H1 (cell line): Measurements from ENCODE around the gene TEKT3. TPM values are rescaled to one million over a fixed set of nuclear protein-coding genes. Genes with fewer than 3 reads are reported as not detected.

ENCODE experiments used
- CTCF ChIA-PET: fragments of 300-600 bp; sonication (Branson Sonifier 250); formaldehyde crosslinking; loops from one replicate; lab custom pipeline; 2021; ENCODE audit not compliant: partially characterized antibody; lab: Charles Lee
- POLR2A ChIA-PET: fragments of 300-600 bp; sonication (Branson Sonifier 250); formaldehyde crosslinking; loops from one replicate; lab custom pipeline; 2021; ENCODE audit warnings: inconsistent platforms; ENCODE audit not compliant: partially characterized antibody; lab: Charles Lee
- DNase-seq, 2 experiments: peaks; one replicate each; pipeline versions ENCODE4 v3.0.0 to v3.0.0-alpha.2; 2010 to 2022; ENCODE audit warnings: low spot score in 2 of 2, low read depth in 1 of 2, mixed read lengths in 1 of 2
- FAIRE-seq: peaks from 2 replicates; lab custom pipeline; 2011; peaks lifted over from hg19 to GRCh38; lab: Jason Lieb, UNC
- H2AFZ ChIP-seq: 2 replicates; pipeline ENCODE4 v1.8.1; 2012; ENCODE audit warnings: low read length, inconsistent platforms
- H2AK5ac ChIP-seq: 2 replicates; pipeline ENCODE4 v1.6.1; 2013; ENCODE audit warnings: low read depth, low read length
- H2BK120ac ChIP-seq: replicated peaks from 2 replicates; pipeline ENCODE3; 2013; ENCODE audit warnings: low read depth, low read length, inconsistent platforms
- H2BK12ac ChIP-seq: 2 replicates; pipeline ENCODE4 v1.6.1; 2013; ENCODE audit warnings: low read depth, low read length
- H2BK15ac ChIP-seq: 2 replicates; pipeline ENCODE4 v1.6.1; 2013; ENCODE audit warnings: low read length
- H2BK20ac ChIP-seq: 2 replicates; pipeline ENCODE4 v1.6.1; 2013; ENCODE audit warnings: low read length
- H2BK5ac ChIP-seq: 2 replicates; pipeline ENCODE4 v1.6.1; 2013; ENCODE audit warnings: low read depth, low read length
- H3K14ac ChIP-seq: 2 replicates; pipeline ENCODE4 v1.6.1; 2013; ENCODE audit warnings: inconsistent platforms; ENCODE audit not compliant: insufficient read length
- H3K18ac ChIP-seq: 2 replicates; pipeline ENCODE4 v1.6.1; 2013; ENCODE audit warnings: low read length; ENCODE audit errors: extremely low read depth
- H3K23ac ChIP-seq: 2 replicates; pipeline ENCODE4 v1.6.1; 2013; ENCODE audit warnings: inconsistent platforms; ENCODE audit not compliant: insufficient read length
- H3K23me2 ChIP-seq: 2 replicates; pipeline ENCODE4 v1.6.1; 2013; ENCODE audit warnings: low read depth, low read length
- H3K27ac ChIP-seq: 2 replicates; pipeline ENCODE4 v1.6.1; 2011; ENCODE audit warnings: low read depth, low read length, inconsistent platforms
- H3K27me3 ChIP-seq, 4 experiments: replicated peaks in 1 of 4; 1 replicate in 1 of 4; 2 replicates in 3 of 4; pipeline versions ENCODE4 v1.6.1 to v1.8.1; 2011 to 2013; ENCODE audit warnings: low read length in 3 of 4, mild to moderate bottlenecking in 3 of 4, inconsistent platforms in 2 of 4, mixed read lengths in 2 of 4, moderate library complexity in 1 of 4; ENCODE audit not compliant: control insufficient read depth in 3 of 4, insufficient read depth in 3 of 4; ENCODE audit errors: extremely low read depth in 1 of 4
- H3K36me3 ChIP-seq, 4 experiments: 2 replicates each; pipeline versions ENCODE4 v1.6.1 to v1.8.1; 2011 to 2013; ENCODE audit warnings: mild to moderate bottlenecking in 4 of 4, low read length in 3 of 4, moderate library complexity in 2 of 4, control low read depth in 1 of 4, inconsistent platforms in 1 of 4; ENCODE audit not compliant: insufficient read depth in 4 of 4, control insufficient read depth in 2 of 4
- H3K4ac ChIP-seq: replicated peaks from 2 replicates; pipeline ENCODE3; 2013; ENCODE audit warnings: low read length, low read depth, mixed read lengths, inconsistent platforms; ENCODE audit not compliant: insufficient read length
- H3K4me1 ChIP-seq, 4 experiments: replicated peaks in 1 of 4; 1 replicate in 1 of 4; 2 replicates in 3 of 4; pipeline versions ENCODE4 v1.6.1 to v1.8.1; 2011 to 2013; ENCODE audit warnings: low read length in 3 of 4, inconsistent platforms in 2 of 4, mixed read lengths in 1 of 4; ENCODE audit not compliant: insufficient read depth in 4 of 4, control insufficient read depth in 3 of 4
- H3K4me2 ChIP-seq, 2 experiments: 2 replicates each; pipeline versions ENCODE4 v1.6.1 to v1.8.1; 2011 to 2013; ENCODE audit warnings: low read depth in 2 of 2, low read length in 2 of 2, control low read depth in 1 of 2, inconsistent platforms in 1 of 2, mild to moderate bottlenecking in 1 of 2; ENCODE audit not compliant: insufficient read depth in 1 of 2
- H3K4me3 ChIP-seq, 4 experiments: fragments of 200-600, 300-600 bp in 1 of 4; sonication (generic), shearing (Covaris generic), sonication (Bioruptor Twin) in 1 of 4; 2 replicates each; pipeline versions ENCODE4 v1.5.1 to v1.8.1; 2011 to 2016; ENCODE audit warnings: low read length in 4 of 4, low read depth in 3 of 4, control low read depth in 2 of 4, inconsistent platforms in 2 of 4, mild to moderate bottlenecking in 2 of 4, mixed read lengths in 1 of 4, moderate library complexity in 1 of 4; ENCODE audit not compliant: insufficient read depth in 2 of 4; ENCODE audit errors: extremely low read depth in 1 of 4
- H3K56ac ChIP-seq: replicated peaks from 2 replicates; pipeline ENCODE3; 2013; ENCODE audit warnings: low read depth, mild to moderate bottlenecking, mixed read lengths, low read length, inconsistent platforms; ENCODE audit not compliant: insufficient read length
- H3K79me1 ChIP-seq: 2 replicates; pipeline ENCODE4 v1.6.1; 2013; ENCODE audit warnings: low read depth, low read length, control low read depth
- H3K79me2 ChIP-seq, 2 experiments: 2 replicates each; pipeline versions ENCODE4 v1.6.1 to v1.8.1; 2012 to 2013; ENCODE audit warnings: low read length in 2 of 2, mild to moderate bottlenecking in 2 of 2, inconsistent platforms in 1 of 2; ENCODE audit not compliant: insufficient read depth in 2 of 2, control insufficient read depth in 1 of 2
- H3K9ac ChIP-seq, 4 experiments: replicated peaks in 1 of 4; 1 replicate in 1 of 4; 2 replicates in 3 of 4; pipeline versions ENCODE4 v1.6.1 to v1.8.1; 2011 to 2013; ENCODE audit warnings: low read depth in 3 of 4, low read length in 3 of 4, control low read depth in 2 of 4, mild to moderate bottlenecking in 2 of 4, moderate library complexity in 2 of 4, inconsistent platforms in 1 of 4; ENCODE audit errors: extremely low read depth in 1 of 4
- H3K9me3 ChIP-seq, 2 experiments: 2 replicates each; pipeline versions ENCODE4 v1.6.1 to v1.8.1; 2012 to 2013; ENCODE audit warnings: mild to moderate bottlenecking in 2 of 2, moderate library complexity in 2 of 2, control low read depth in 1 of 2, inconsistent platforms in 1 of 2, low read depth in 1 of 2, low read length in 1 of 2, mixed read lengths in 1 of 2; ENCODE audit not compliant: insufficient read depth in 2 of 2
- H4K20me1 ChIP-seq, 2 experiments: replicated peaks in 1 of 2; 2 replicates each; pipeline versions ENCODE3 to v1.8.1; 2011 to 2013; ENCODE audit warnings: inconsistent platforms in 2 of 2, low read length in 2 of 2, mild to moderate bottlenecking in 1 of 2; ENCODE audit not compliant: insufficient read depth in 2 of 2, control insufficient read depth in 1 of 2
- H4K5ac ChIP-seq: 2 replicates; pipeline ENCODE4 v1.6.1; 2013; ENCODE audit warnings: low read length, low read depth, mixed read lengths, inconsistent platforms; ENCODE audit not compliant: insufficient read length
- H4K8ac ChIP-seq: 2 replicates; pipeline ENCODE4 v1.8.0; 2013; ENCODE audit warnings: mild to moderate bottlenecking, moderate library complexity, low read length, inconsistent platforms; ENCODE audit not compliant: insufficient read depth; ENCODE audit errors: extremely low read depth
- H4K91ac ChIP-seq: replicated peaks from 2 replicates; pipeline ENCODE3; 2013; ENCODE audit warnings: low read length, mixed read lengths, inconsistent platforms; ENCODE audit not compliant: insufficient read length
- CHD1 ChIP-seq: IDR thresholded peaks from 2 replicates; pipeline ENCODE4 v1.6.1; 2012; ENCODE audit warnings: low read depth, low read length, improper control_type of control experiment
- RAD21 ChIP-seq, 2 experiments: IDR thresholded peaks in 1 of 2; conservative IDR thresholded peaks in 1 of 2; 2 replicates each; pipeline ENCODE4 v1.6.1; 2011; ENCODE audit warnings: low read depth in 2 of 2, low read length in 2 of 2, improper control_type of control experiment in 1 of 2, inconsistent platforms in 1 of 2, mild to moderate bottlenecking in 1 of 2, moderate library complexity in 1 of 2
- WGBS, 2 experiments: shearing (Covaris generic) in 1 of 2; methylation state at CpG; one replicate each; pipeline versions ENCODE4 v1.1.6 to v1.1.7; 2013 to 2015; ENCODE audit warnings: low lambda C conversion rate in 2 of 2, mixed read lengths in 2 of 2, inconsistent platforms in 1 of 2, low coverage in 1 of 2, missing lambda C conversion rate in 1 of 2; ENCODE audit not compliant: insufficient replicate concordance in 2 of 2, insufficient coverage in 1 of 2, insufficient read length in 1 of 2; ENCODE audit errors: extremely low coverage in 1 of 2, missing lambda C conversion rate in 1 of 2; 5-methylcytosine and 5-hydroxymethylcytosine counted together
- polyA plus RNA-seq, 7 experiments: library from polyadenylated mRNA; depleted of rRNA in 3 of 7; stranded (reverse) in 5 of 7; unstranded in 2 of 7; fragments of >200 nt in 5 of 7; fragments of 200-250 nt in 2 of 7; gene quantifications; 1 replicate in 5 of 7; 2 replicates in 1 of 7; 4 replicates in 1 of 7; pipeline versions ENCODE4 v1.2.1 to v1.2.3, GENCODE V29; 2011 to 2013; ENCODE audit warnings: missing spikeins in 2 of 7, mixed read lengths in 2 of 7
- total RNA-seq: library from RNA; stranded (reverse); fragmentation: NEBNext Ultra II Directional; extraction: Animal tissue kit (Norgen Biotek cat#: 25700); gene quantifications from 2 replicates; pipeline ENCODE4 v1.2.1, GENCODE V29; 2021

TEKT3 gene
- total and polyA plus RNA-seq, 2 of the 8 experiments (the other 6 are each of a cell fraction or from before 2014, with no cell fraction given), result 2.2 to 2.9 TPM

DNA sequence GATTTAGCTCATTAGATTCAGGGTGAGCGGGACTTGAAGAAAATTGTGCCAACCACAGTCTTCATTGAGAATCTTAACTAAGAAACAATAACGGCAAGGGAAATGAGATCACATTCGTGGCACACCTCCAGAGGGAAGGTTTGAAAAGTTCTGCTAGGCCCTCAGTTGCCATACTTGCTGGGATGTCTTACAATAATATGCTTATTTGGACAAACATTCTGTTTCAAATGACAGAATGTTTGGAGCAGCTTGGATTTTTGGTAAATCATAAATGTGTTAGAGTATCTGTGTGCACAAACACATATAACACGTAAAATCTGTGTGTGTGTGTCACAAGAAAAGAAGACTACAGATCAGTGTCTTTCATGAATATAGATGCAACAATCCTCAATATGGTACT is 24.6 kb upstream of the TEKT3 start:
- H4K91ac ChIP-seq, result no peak overlapping the region
- no peak overlapping the region for H4K8ac ChIP-seq
- FAIRE-seq, result no peak
- ChIA-PET CTCF (no interaction called here), POLR2A (no interaction called here)
- no peaks in the 10 kb centered on the region for H3K36me3 ChIP-seq
- no peaks in the 10 kb centered on the region for H3K23me2 ChIP-seq
- no peak overlapping the region for H2BK5ac ChIP-seq
- DNase-seq, result no peak
- peaks cover 0 to 5% (median 3%) of the 10 kb centered on the region in 4 experiments; a peak in 4 of 7 replicates for H3K4me1 ChIP-seq
- H3K4ac ChIP-seq, result no peak overlapping the region
- H3K79me1 ChIP-seq, result no peaks in the 10 kb centered on the region
- no peak overlapping the region for H2BK12ac ChIP-seq
- H3K18ac ChIP-seq, result no peak overlapping the region
- H2BK20ac ChIP-seq, result no peak overlapping the region
- H3K4me3 ChIP-seq, result no peak overlapping the region
- no peak overlapping the region for H3K14ac ChIP-seq
- H2BK15ac ChIP-seq, result no peak overlapping the region
- no peak overlapping the region for H3K56ac ChIP-seq
- H3K9ac ChIP-seq, result no peak overlapping the region
- no peak overlapping the region for H3K27ac ChIP-seq
- H2AFZ ChIP-seq, result no peak overlapping the region
- H4K20me1 ChIP-seq, result no peaks in the 10 kb centered on the region
- no peaks in the 10 kb centered on the region for H3K27me3 ChIP-seq
- H3K9me3 ChIP-seq, result no peaks in the 10 kb centered on the region
- TF ChIP-seq RAD21 (IDR thresholded peaks at IDR 0.05 in 1 of 2, conservative IDR thresholded peaks at IDR 0.05 in 1 of 2; ENCODE audit: low read depth in 2 of 2, low read length in 2 of 2) (no peak), CHD1 (no peak)
- TF ChIP-seq, all 59 proteins: peak for 0
- Histone ChIP-seq H2AK5ac (no peak overlapping the region), H2BK120ac (no peak overlapping the region), H3K23ac (no peak overlapping the region), H4K5ac (no peak overlapping the region), H3K79me2 (no peaks in the 10 kb centered on the region), H3K4me2 (no peak overlapping the region)
- WGBS, 2 experiments, result 85% methylated on average over 4 of the region's 4 CpGs; no CpG with 5 or more reads in 1 of the 2 experiments
